Measurements from ENCODE around the gene SLC8A1. TPM values are rescaled to one million over a fixed set of nuclear protein-coding genes. Genes with fewer than 3 reads are reported as not detected.

The SLC8A1 gene
- polyA plus RNA-seq, 3 donors: 16.9 to 18.2 (median 18.0) TPM

DNA sequence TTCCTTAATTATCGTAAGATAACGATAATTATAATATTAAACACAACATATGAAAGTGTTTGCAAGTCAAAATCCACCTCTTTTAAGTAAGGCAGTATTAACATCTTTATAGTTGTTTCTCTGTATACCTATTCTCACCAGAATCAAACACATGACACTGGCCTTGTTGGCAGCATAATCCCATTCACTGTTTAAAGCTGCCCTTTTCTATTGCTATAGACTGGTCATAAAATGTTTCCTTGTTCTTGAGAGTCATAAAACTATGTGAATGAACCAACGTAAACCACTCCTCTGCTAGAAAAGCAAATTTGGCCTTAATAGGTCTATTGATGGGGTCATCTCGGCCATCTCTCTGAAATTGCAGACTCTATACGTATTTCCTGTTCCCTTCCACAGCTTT is 293.1 kb downstream of the SLC8A1 start:
- Mint-ChIP-seq H3K4me3 (no peak overlapping the region), H3K4me1 (no peaks in the 10 kb centered on the region), H3K36me3 (peaks cover 86 to 87% of the 10 kb centered on the region in 2 donors), H3K9me3 (no peaks in the 10 kb centered on the region), H3K27ac (no peak overlapping the region), H3K27me3 (ENCODE audit: low read depth in 3 of 3) (no peaks in the 10 kb centered on the region)
- H3K9ac ChIP-seq (ENCODE audit: insufficient read depth, low read length, poor library complexity, severe bottlenecking): no peak overlapping the region
- no peak overlapping the region for H3K27ac ChIP-seq (ENCODE audit: low read depth in 1 of 2, low read length in 2 of 2)
- no peaks in the 10 kb centered on the region for H3K79me2 ChIP-seq (ENCODE audit: insufficient read depth, low read length)
- no peak overlapping the region for H2AFZ ChIP-seq (ENCODE audit: insufficient read depth, low read depth, low read length, poor library complexity, severe bottlenecking)
- H3K36me3 ChIP-seq (replicated peaks in 1 of 2; ENCODE audit: control insufficient read depth in 1 of 2, insufficient read depth in 2 of 2, low read length in 2 of 2): peaks cover 81 to 95% of the 10 kb centered on the region in 2 donors
- intact Hi-C loops (cut with micrococcal nuclease): no loop called here
- TF ChIP-seq, protein P1, sequence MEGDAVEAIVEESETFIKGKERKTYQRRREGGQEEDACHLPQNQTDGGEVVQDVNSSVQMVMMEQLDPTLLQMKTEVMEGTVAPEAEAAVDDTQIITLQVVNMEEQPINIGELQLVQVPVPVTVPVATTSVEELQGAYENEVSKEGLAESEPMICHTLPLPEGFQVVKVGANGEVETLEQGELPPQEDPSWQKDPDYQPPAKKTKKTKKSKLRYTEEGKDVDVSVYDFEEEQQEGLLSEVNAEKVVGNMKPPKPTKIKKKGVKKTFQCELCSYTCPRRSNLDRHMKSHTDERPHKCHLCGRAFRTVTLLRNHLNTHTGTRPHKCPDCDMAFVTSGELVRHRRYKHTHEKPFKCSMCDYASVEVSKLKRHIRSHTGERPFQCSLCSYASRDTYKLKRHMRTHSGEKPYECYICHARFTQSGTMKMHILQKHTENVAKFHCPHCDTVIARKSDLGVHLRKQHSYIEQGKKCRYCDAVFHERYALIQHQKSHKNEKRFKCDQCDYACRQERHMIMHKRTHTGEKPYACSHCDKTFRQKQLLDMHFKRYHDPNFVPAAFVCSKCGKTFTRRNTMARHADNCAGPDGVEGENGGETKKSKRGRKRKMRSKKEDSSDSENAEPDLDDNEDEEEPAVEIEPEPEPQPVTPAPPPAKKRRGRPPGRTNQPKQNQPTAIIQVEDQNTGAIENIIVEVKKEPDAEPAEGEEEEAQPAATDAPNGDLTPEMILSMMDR (IDR thresholded peaks at IDR 0.05): no peak
- no peaks in the 10 kb centered on the region for H3K9me3 ChIP-seq (replicated peaks in 1 of 2; ENCODE audit: control insufficient read depth in 1 of 2, insufficient read depth in 1 of 2, low read length in 2 of 2)
- peaks cover 4% of the 10 kb centered on the region for H4K20me1 ChIP-seq (ENCODE audit: insufficient read depth, low read length)
- WGBS (ENCODE audit: insufficient coverage): 100% methylated on average over 1 of the region's 5 CpGs
- no peak overlapping the region for H3K4me2 ChIP-seq (replicated peaks; ENCODE audit: extremely low read depth, low read length, poor library complexity, severe bottlenecking)
- H3K27me3 ChIP-seq (ENCODE audit: control insufficient read depth in 2 of 2, insufficient read depth in 2 of 2, low read length in 2 of 2): no peaks in the 10 kb centered on the region
- H3K4me3 ChIP-seq (replicated peaks in 1 of 3; ENCODE audit: low read depth in 2 of 3, low read length in 3 of 3): no peak overlapping the region
- no peaks in the 10 kb centered on the region for H3K4me1 ChIP-seq (ENCODE audit: control insufficient read depth in 1 of 2, insufficient read depth in 2 of 2, low read length in 2 of 2)
- no peak for DNase-seq

DNA sequence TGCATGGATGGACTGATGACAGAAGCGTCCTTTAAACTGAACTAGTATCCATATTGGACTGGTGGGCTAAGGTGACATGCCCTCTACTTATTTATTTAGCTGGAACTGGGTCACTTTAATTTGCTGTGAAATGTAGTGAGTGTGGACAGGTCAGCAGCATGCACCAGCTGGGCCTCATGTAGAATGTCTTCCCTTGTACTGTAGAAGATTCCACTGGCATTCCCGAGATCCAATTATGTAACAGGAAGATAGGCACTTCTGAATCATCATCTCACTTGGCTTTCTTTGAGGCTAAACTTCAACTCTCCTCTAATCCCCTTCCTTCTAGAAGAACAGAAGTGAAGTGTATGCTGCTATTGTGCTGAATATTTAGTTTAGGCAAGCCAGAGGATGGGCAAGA is 296.2 kb downstream of the SLC8A1 start:
- peaks cover 63 to 95% of the 10 kb centered on the region in 2 donors for H3K36me3 ChIP-seq (replicated peaks in 1 of 2; ENCODE audit: control insufficient read depth in 1 of 2, insufficient read depth in 2 of 2, low read length in 2 of 2)
- H3K4me2 ChIP-seq (replicated peaks; ENCODE audit: extremely low read depth, low read length, poor library complexity, severe bottlenecking): no peak overlapping the region
- no peaks in the 10 kb centered on the region for H4K20me1 ChIP-seq (ENCODE audit: insufficient read depth, low read length)
- H3K9me3 Mint-ChIP-seq: no peaks in the 10 kb centered on the region
- no peak overlapping the region for H3K4me3 ChIP-seq (replicated peaks in 1 of 3; ENCODE audit: low read depth in 2 of 3, low read length in 3 of 3)
- H3K27ac Mint-ChIP-seq: no peak overlapping the region
- no peaks in the 10 kb centered on the region for H3K4me1 ChIP-seq (ENCODE audit: control insufficient read depth in 1 of 2, insufficient read depth in 2 of 2, low read length in 2 of 2)
- H3K27me3 Mint-ChIP-seq (ENCODE audit: low read depth in 3 of 3): no peaks in the 10 kb centered on the region
- peaks cover 82 to 84% of the 10 kb centered on the region in 2 donors for H3K36me3 Mint-ChIP-seq
- H3K9me3 ChIP-seq (replicated peaks in 1 of 2; ENCODE audit: control insufficient read depth in 1 of 2, insufficient read depth in 1 of 2, low read length in 2 of 2): no peaks in the 10 kb centered on the region
- WGBS (ENCODE audit: insufficient coverage): no CpG with 5 or more reads among the region's 2 CpGs
- H3K79me2 ChIP-seq (ENCODE audit: insufficient read depth, low read length): no peaks in the 10 kb centered on the region
- TF ChIP-seq, protein P1 (IDR thresholded peaks at IDR 0.05): no peak
- no peaks in the 10 kb centered on the region for H3K4me1 Mint-ChIP-seq
- DNase-seq: no peak
- no peak overlapping the region for H3K9ac ChIP-seq (ENCODE audit: insufficient read depth, low read length, poor library complexity, severe bottlenecking)
- H3K27ac ChIP-seq (ENCODE audit: low read depth in 1 of 2, low read length in 2 of 2): no peak overlapping the region
- H3K27me3 ChIP-seq (ENCODE audit: control insufficient read depth in 2 of 2, insufficient read depth in 2 of 2, low read length in 2 of 2): no peaks in the 10 kb centered on the region
- no peak overlapping the region for H3K4me3 Mint-ChIP-seq
- intact Hi-C loops (cut with micrococcal nuclease): no loop called here
- no peak overlapping the region for H2AFZ ChIP-seq (ENCODE audit: insufficient read depth, low read depth, low read length, poor library complexity, severe bottlenecking)

Data from CD14-positive monocyte (primary cell).